Neural progenitor cell (in vitro differentiated cells): ENCODE measurements around the gene AFMID. TPM values are rescaled to one million over a fixed set of nuclear protein-coding genes. Genes with fewer than 3 reads are reported as not detected.

Experiments
- DNase-seq: peaks from one replicate; pipeline ENCODE4 v3.0.0-alpha.2; 2016; ENCODE audit warnings: low spot score
- H2AFZ ChIP-seq: fragments of 200-600 bp; sonication (generic); replicated peaks from 2 replicates; pipeline ENCODE4 v1.6.1; 2016; ENCODE audit warnings: antibody characterized with exemption
- H3F3A ChIP-seq: fragments of 200-600 bp; sonication (generic); 2 replicates; pipeline ENCODE4 v1.6.1; 2016; ENCODE audit warnings: antibody characterized with exemption, low read depth
- H3K27ac ChIP-seq: fragments of 200-600 bp; sonication (generic); 2 replicates; pipeline ENCODE4 v1.5.1; 2016; ENCODE audit warnings: mild to moderate bottlenecking
- H3K27me3 ChIP-seq: fragments of 200-600 bp; sonication (generic); 2 replicates; pipeline ENCODE4 v1.6.1; 2016; ENCODE audit warnings: mild to moderate bottlenecking, moderate library complexity
- H3K36me3 ChIP-seq: fragments of 200-600 bp; sonication (generic); 2 replicates; pipeline ENCODE4 v1.5.1; 2016
- H3K4me1 ChIP-seq: fragments of 200-600 bp; sonication (generic); 2 replicates; pipeline ENCODE4 v1.6.1; 2016; ENCODE audit warnings: mixed run types
- H3K4me2 ChIP-seq: fragments of 200-600 bp; sonication (generic); 2 replicates; pipeline ENCODE4 v1.6.1; 2016
- H3K4me3 ChIP-seq: fragments of 200-600 bp; sonication (generic); 2 replicates; pipeline ENCODE4 v1.5.1; 2016
- H3K79me2 ChIP-seq: fragments of 200-600 bp; sonication (generic); 2 replicates; pipeline ENCODE4 v1.6.1; 2016; ENCODE audit warnings: low read depth
- H3K9ac ChIP-seq: fragments of 200-600 bp; sonication (generic); 2 replicates; pipeline ENCODE4 v1.6.1; 2016
- H3K9me3 ChIP-seq: fragments of 200-600 bp; sonication (generic); 2 replicates; pipeline ENCODE4 v1.5.1; 2016; ENCODE audit warnings: low read depth
- H4K20me1 ChIP-seq: fragments of 200-600 bp; sonication (generic); 2 replicates; pipeline ENCODE4 v1.6.1; 2016; ENCODE audit warnings: low read depth
- H3K27ac Mint-ChIP-seq: 3 replicates; pipeline ENCODE4 v1.8.0; 2021; ENCODE audit warnings: mixed read lengths
- H3K27me3 Mint-ChIP-seq: 2 replicates; pipeline ENCODE4 v1.8.0; 2022; ENCODE audit warnings: low read depth, mild to moderate bottlenecking, inconsistent platforms, moderate library complexity, mixed read lengths; ENCODE audit not compliant: insufficient read depth
- H3K36me3 Mint-ChIP-seq: 3 replicates; pipeline ENCODE4 v1.8.0; 2021; ENCODE audit warnings: mixed read lengths
- H3K4me1 Mint-ChIP-seq: 3 replicates; pipeline ENCODE4 v1.8.0; 2021; ENCODE audit warnings: mixed read lengths
- H3K4me3 Mint-ChIP-seq: 3 replicates; pipeline ENCODE4 v1.8.0; 2021; ENCODE audit warnings: mild to moderate bottlenecking, moderate library complexity, mixed read lengths
- H3K9me3 Mint-ChIP-seq: 3 replicates; pipeline ENCODE4 v1.8.0; 2020; ENCODE audit warnings: mixed read lengths
- CTCF ChIP-seq: fragments of 200-600 bp; sonication (generic); IDR thresholded peaks from 2 replicates; pipeline ENCODE4 v1.5.1; 2017; ENCODE audit warnings: antibody characterized with exemption, mild to moderate bottlenecking
- EZH2 ChIP-seq: fragments of 200-600 bp; sonication (generic); IDR thresholded peaks from 2 replicates; pipeline ENCODE4 v1.6.1; 2017; ENCODE audit warnings: antibody characterized with exemption, mild to moderate bottlenecking, moderate library complexity
- EZH2phosphoT487 ChIP-seq: fragments of 200-600 bp; sonication (generic); IDR thresholded peaks from 2 replicates; pipeline ENCODE4 v1.6.1; 2017; ENCODE audit warnings: antibody characterized with exemption
- total RNA-seq: library from RNA; depleted of rRNA; stranded (reverse); fragments of >200 nt; gene quantifications from 2 replicates; pipeline ENCODE4 v1.2.3, GENCODE V29; 2015; ENCODE audit warnings: low replicate concordance

Gene AFMID
- total RNA-seq, 1 donor from 2014 or later = 76.8 TPM

GRCh38 chr17:78146471-78146869 lies 40.7 kb upstream of the AFMID start:
- no peaks in the 10 kb centered on the region for H3K9me3 ChIP-seq
- Mint-ChIP-seq H3K27ac (peak overlapping the region; percentile 82), H3K9me3 (no peaks in the 10 kb centered on the region), H3K4me1 (peaks cover 16% of the 10 kb centered on the region), H3K4me3 (no peak overlapping the region), H3K27me3 (peaks cover 4% of the 10 kb centered on the region), H3K36me3 (no peaks in the 10 kb centered on the region)
- TF ChIP-seq EZH2phosphoT487 (no peak), CTCF (no peak), EZH2 (no peak)
- H3F3A ChIP-seq = peaks cover 5% of the 10 kb centered on the region
- no peak overlapping the region for H3K9ac ChIP-seq
- H3K4me3 ChIP-seq = no peak overlapping the region
- H2AFZ ChIP-seq = no peak overlapping the region
- H3K4me2 ChIP-seq = no peak overlapping the region
- no peak overlapping the region for H3K27ac ChIP-seq
- no peaks in the 10 kb centered on the region for H4K20me1 ChIP-seq
- DNase-seq = no peak
- H3K4me1 ChIP-seq = peaks cover under 1% of the 10 kb centered on the region
- H3K79me2 ChIP-seq = no peaks in the 10 kb centered on the region
- H3K36me3 ChIP-seq = no peaks in the 10 kb centered on the region
- peaks cover 3% of the 10 kb centered on the region for H3K27me3 ChIP-seq

DNA sequence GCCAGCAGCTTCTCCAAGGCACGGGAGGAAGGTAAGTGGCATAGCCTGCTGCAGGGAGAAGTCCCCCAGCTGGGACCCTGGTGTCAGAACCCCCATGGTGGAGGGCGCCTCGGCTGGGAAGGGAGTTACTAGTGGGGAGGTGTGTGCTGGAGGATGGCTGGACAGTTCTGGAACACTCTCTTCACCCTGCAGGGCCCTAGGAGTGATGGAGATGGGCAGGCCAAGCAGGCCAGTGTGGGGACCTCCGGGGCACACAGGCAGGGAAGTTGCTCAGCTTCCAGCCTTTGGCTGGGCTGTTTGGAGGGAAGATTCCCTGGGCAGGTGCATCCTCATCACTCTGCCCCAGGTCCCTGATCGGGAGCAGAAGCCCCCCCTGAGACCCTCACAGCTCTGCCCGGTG lies 40.3 kb upstream of the AFMID start:
- no peaks in the 10 kb centered on the region for H3K36me3 Mint-ChIP-seq
- no peaks in the 10 kb centered on the region for H3K36me3 ChIP-seq

GRCh38 chr17:78147315-78147998 lies 39.7 kb upstream of the AFMID start:
- Mint-ChIP-seq H3K9me3 (no peaks in the 10 kb centered on the region), H3K4me1 (peaks cover 19% of the 10 kb centered on the region), H3K4me3 (no peak overlapping the region), H3K27me3 (peaks cover 3% of the 10 kb centered on the region), H3K27ac (no peak overlapping the region), H3K36me3 (no peaks in the 10 kb centered on the region)
- H3K4me1 ChIP-seq = peaks cover 5% of the 10 kb centered on the region
- H3K9me3 ChIP-seq = no peaks in the 10 kb centered on the region
- no peak for DNase-seq
- no peaks in the 10 kb centered on the region for H3K36me3 ChIP-seq
- H3F3A ChIP-seq = peaks cover 3% of the 10 kb centered on the region
- no peak overlapping the region for H3K9ac ChIP-seq
- H2AFZ ChIP-seq = no peak overlapping the region
- H4K20me1 ChIP-seq = no peaks in the 10 kb centered on the region
- TF ChIP-seq EZH2 = no peak
- no peak for TF ChIP-seq EZH2phosphoT487
- no peak for TF ChIP-seq CTCF
- no peak overlapping the region for H3K4me2 ChIP-seq
- H3K79me2 ChIP-seq = no peaks in the 10 kb centered on the region
- H3K27ac ChIP-seq = no peak overlapping the region
- H3K27me3 ChIP-seq = no peaks in the 10 kb centered on the region
- no peak overlapping the region for H3K4me3 ChIP-seq

More for the DNA sequence above, 40.3 kb upstream of the AFMID start:
- Mint-ChIP-seq H3K4me3 (no peak overlapping the region), H3K27ac (no peak overlapping the region), H3K27me3 (peaks cover 4% of the 10 kb centered on the region), H3K4me1 (peaks cover 20% of the 10 kb centered on the region), H3K9me3 (no peaks in the 10 kb centered on the region)
- no peak overlapping the region for H3K9ac ChIP-seq
- peaks cover 3% of the 10 kb centered on the region for H3F3A ChIP-seq
- H3K4me2 ChIP-seq = no peak overlapping the region
- H2AFZ ChIP-seq = no peak overlapping the region
- H3K79me2 ChIP-seq = no peaks in the 10 kb centered on the region
- H3K9me3 ChIP-seq = no peaks in the 10 kb centered on the region
- H4K20me1 ChIP-seq = no peaks in the 10 kb centered on the region
- H3K4me3 ChIP-seq = no peak overlapping the region
- DNase-seq = no peak
- no peak for TF ChIP-seq EZH2phosphoT487
- TF ChIP-seq EZH2 = no peak
- TF ChIP-seq CTCF = no peak
- H3K4me1 ChIP-seq = peaks cover 5% of the 10 kb centered on the region
- H3K27me3 ChIP-seq = no peaks in the 10 kb centered on the region
- H3K27ac ChIP-seq = no peak overlapping the region
